ENCODE measurements around the gene STRN4. TPM values are rescaled to one million over a fixed set of nuclear protein-coding genes. Genes with fewer than 3 reads are reported as not detected.

The STRN4 gene
- total RNA-seq, result 115 and 144 TPM in 2 replicates
- 98.4 and 110 TPM in 2 replicates for polyA plus RNA-seq

- Histone ChIP-seq H3K4me1 (ENCODE audit: low read depth) (no peaks in the 10 kb centered on the region), H3K4me3 (peak within 1 kb of the TSS; percentile 100), H3K9me3 (ENCODE audit: low read depth) (no peaks in the 10 kb centered on the region), H3K27ac (peak within 1 kb of the TSS; percentile 98), H3K36me3 (peaks cover 4% of the 10 kb centered on the region), H3K27me3 (no peaks in the 10 kb centered on the region)
- peak; percentile 58 to 75 for DNase-seq (ENCODE audit: low read depth in 1 of 2, low spot score in 1 of 2)
- no peak for TF ChIP-seq CTCF (IDR thresholded peaks at IDR 0.05; ENCODE audit: low read depth, low read length)
Measured at GRCh38 chr19:46746281-46747057, at the start of gene STRN4. Gene STRN4 (minus strand): TSS chr19:46746450. CDS start chr19:46746430, 20 bp downstream.

GRCh38 chr19:46791944-46792343 is 45.7 kb upstream of the STRN4 start:
- no peak for DNase-seq (ENCODE audit: low read depth in 1 of 2, low spot score in 1 of 2)
- Histone ChIP-seq H3K9me3 (ENCODE audit: low read depth) (no peaks in the 10 kb centered on the region), H3K4me1 (ENCODE audit: low read depth) (peaks cover 4% of the 10 kb centered on the region), H3K36me3 (no peaks in the 10 kb centered on the region), H3K27me3 (no peaks in the 10 kb centered on the region), H3K4me3 (no peak overlapping the region), H3K27ac (no peak overlapping the region)
- no peak for TF ChIP-seq CTCF (IDR thresholded peaks at IDR 0.05; ENCODE audit: low read depth, low read length)

- peaks cover 9% of the 10 kb centered on the region for H3K4me1 ChIP-seq (ENCODE audit: low read depth)
Measured at GRCh38 chr19:46789371-46789770, 43.1 kb upstream of the STRN4 start.

GRCh38 chr19:46788968-46789338 is 42.7 kb upstream of the STRN4 start:
- Histone ChIP-seq H3K27me3 (no peaks in the 10 kb centered on the region), H3K36me3 (no peaks in the 10 kb centered on the region), H3K4me3 (no peak overlapping the region), H3K4me1 (ENCODE audit: low read depth) (peaks cover 9% of the 10 kb centered on the region), H3K27ac (no peak overlapping the region), H3K9me3 (ENCODE audit: low read depth) (no peaks in the 10 kb centered on the region)
- no peak for DNase-seq (ENCODE audit: low read depth in 1 of 2, low spot score in 1 of 2)
- no peak for TF ChIP-seq CTCF (IDR thresholded peaks at IDR 0.05; ENCODE audit: low read depth, low read length)

More at GRCh38 chr19:46789371-46789770, 43.1 kb upstream of the STRN4 start:
- Histone ChIP-seq H3K9me3 (ENCODE audit: low read depth) (no peaks in the 10 kb centered on the region), H3K27me3 (no peaks in the 10 kb centered on the region), H3K36me3 (no peaks in the 10 kb centered on the region), H3K4me3 (no peak overlapping the region), H3K27ac (no peak overlapping the region)
- DNase-seq (ENCODE audit: low read depth in 1 of 2, low spot score in 1 of 2), result no peak
- TF ChIP-seq CTCF (IDR thresholded peaks at IDR 0.05; ENCODE audit: low read depth, low read length), result no peak

GRCh38 chr19:46788262-46788967 is 42.2 kb upstream of the STRN4 start, which contains the start of gene SLC1A5:
Gene SLC1A5 (minus strand): TSS chr19:46788594. CDS start chr19:46787965, 629 bp downstream.
- peak within 1 kb of the TSS; percentile 13 for H3K27ac ChIP-seq
- no peak for TF ChIP-seq CTCF (IDR thresholded peaks at IDR 0.05; ENCODE audit: low read depth, low read length)
- peak; percentile 98 for DNase-seq (ENCODE audit: low read depth in 1 of 2, low spot score in 1 of 2)

More at GRCh38 chr19:46788262-46788967, 42.2 kb upstream of the STRN4 start, which contains the start of gene SLC1A5:
- Histone ChIP-seq H3K4me1 (ENCODE audit: low read depth) (peaks cover 9% of the 10 kb centered on the region), H3K9me3 (ENCODE audit: low read depth) (no peaks in the 10 kb centered on the region), H3K36me3 (no peaks in the 10 kb centered on the region), H3K4me3 (peak within 1 kb of the TSS; percentile 45), H3K27me3 (no peaks in the 10 kb centered on the region)
